Activated T-cell treated with anti-CD3 and anti-CD28 coated beads, Interleukin-2, amount 50 U/mL, for 48 hours (primary cell): ENCODE results near the gene LRRN3.
"Not testable (repeated sequence)": the region's sequence is repeated elsewhere in the genome, so short reads cannot be mapped to it uniquely, and the experiment has no call there.

Source experiments
- DNase-seq, 2 experiments: peaks; one replicate each; pipeline ENCODE4 v3.0.0-alpha.2; 2020

The LRRN3 gene

DNA sequence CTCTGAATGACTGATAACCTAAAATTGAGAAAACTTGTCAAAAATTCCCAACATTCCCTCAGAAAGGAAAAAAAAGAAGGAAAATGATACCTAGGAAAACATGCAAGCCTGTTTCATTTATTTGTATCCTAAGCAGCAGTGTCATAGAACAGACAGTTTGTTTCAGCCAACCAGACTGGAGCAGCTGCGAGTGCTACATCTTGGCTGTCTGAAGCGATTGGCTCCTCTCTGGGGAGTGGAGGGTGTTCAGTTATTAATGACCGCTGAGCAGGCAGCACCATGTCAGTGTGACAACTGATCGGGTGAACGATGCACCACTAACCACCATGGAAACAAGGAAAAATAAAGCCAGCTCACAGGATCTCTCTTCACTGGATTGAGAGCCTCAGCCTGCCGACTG lies at the start of gene LRRN3:
TSS of gene LRRN3 (plus strand) at position 282 of the 400 bp plus-strand sequence. CDS start 31,646 bp downstream, outside the sequence.
- peak; percentile 48 to 51 for DNase-seq

DNA sequence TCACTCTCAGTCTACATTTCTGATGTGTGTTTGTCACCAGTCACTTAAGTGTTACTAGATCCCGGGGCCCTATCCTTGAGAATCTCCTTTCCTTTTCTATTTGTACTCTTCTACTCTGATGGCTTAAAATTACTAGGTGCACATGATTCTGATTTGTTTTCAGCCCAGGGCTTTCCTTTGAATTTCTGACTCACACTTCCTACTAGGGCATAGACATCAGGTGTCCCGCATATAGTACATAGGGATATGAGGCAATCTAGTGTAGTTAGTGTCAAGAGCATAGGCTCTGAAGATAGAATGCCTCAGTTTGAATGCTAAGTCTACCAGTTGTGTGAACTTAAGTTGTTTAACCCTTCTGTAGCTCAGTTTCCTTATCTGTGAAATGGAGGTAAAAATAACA lies 49.4 kb upstream of the LRRN3 start:
- DNase-seq = no peak

DNA sequence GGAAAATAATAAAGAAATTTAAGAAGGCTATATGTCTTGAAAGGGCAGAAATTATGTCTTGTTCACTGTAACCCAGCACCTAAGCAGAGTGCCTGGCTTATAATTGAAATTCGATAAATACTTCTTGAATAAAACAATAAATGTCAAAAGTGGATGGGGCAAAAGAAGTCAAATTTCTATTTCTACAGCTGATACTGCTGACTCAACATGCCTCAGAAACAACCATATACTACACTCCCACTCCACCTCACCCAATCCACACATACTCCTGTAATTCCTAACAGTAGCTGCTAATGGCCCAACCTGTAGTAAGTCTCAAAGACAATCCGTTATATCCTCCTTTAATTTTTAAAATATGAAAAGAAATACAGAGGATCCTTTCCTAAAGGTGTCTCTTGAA lies 48.1 kb upstream of the LRRN3 start:
- no peak for DNase-seq

DNA sequence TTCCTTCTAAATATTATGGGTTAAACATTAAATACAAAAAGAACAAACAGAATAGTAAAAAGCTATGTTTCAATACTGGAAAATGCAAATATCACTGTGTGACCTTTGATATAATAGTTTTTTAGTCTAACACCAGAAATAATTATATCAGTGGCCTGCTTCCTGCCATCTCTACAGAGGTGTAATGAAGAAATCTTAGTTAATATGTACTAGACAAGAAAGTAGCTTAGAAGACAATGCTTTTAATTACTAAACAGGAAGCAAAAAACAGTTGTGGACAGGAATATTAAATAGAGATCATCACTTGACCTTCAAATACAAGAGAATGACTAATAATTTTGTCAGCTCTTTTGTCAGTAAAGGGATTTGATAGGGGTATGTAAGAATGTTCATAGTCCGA lies 47.4 kb upstream of the LRRN3 start:
- DNase-seq = no peak

DNA sequence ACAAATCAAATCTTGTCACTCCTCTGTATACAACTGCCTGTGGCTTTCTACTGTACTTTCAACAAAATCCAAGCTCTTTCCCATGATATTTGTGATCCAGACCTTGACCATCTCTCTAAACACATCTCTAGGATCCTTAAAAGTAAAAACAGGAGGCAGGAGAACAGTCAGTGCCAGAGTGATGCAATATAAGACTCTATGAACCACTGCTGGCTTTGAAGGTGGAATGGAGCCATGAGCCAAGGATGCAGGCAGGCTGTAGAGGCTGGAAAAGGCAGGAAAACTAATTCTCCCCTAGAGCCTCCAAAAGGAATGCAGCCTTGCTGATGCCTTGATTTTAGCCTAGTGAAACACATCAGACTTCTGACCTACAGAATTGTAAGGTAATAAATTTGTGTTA lies 45.5 kb upstream of the LRRN3 start:
- no peak for DNase-seq

DNA sequence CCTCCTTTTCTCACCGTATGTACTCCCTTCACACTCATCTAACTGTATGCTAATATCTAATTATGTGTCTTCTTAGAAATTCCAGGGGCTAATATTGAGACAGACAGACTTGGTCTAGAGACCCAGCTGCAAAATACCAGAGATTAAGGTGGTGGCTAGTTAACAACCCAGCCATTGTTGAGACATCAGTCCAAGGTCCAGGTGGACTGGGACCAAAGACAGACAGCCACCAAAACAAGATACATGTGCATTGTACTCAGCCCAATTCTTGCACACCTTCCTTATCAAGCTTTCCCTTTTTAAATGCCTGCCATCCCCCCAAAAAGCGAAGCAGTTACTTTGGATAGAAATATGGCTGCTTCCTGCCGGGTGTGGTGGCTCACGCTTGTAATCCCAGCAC lies 43.3 kb upstream of the LRRN3 start:
- no peak for DNase-seq

DNA sequence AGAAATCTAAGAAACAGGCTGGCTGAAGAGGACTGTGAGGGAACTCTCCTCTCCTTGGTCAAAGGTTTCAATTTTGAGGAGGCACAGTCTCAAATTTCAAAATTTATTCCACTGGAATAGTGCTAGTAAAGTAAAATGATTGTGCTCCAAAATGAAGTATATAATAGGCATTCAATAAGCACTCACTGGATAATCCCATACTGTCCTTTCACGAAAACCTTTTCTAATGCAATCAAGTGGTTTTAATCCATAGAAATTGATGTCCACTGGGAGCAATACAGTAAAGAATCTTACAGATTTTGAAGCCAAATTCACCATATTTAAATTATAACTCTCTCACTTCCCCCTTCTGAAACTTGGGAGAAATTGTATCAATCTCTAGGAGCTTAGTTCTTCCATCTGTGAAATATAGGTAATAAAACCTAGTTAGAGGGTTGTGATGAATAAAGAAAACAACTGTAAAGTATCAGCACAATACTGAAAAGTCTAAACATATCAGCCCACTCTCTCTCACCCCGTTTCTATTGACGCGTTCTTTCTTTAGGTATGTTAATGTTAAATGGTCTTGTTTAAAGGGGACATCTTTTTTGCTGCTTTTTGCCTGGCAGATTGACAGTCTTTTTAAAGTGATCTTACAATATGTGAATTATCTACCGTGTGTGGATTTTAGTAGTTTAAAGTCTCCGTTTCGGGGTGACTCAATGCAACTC lies 40.8 kb upstream of the LRRN3 start:
- DNase-seq = no peak

DNA sequence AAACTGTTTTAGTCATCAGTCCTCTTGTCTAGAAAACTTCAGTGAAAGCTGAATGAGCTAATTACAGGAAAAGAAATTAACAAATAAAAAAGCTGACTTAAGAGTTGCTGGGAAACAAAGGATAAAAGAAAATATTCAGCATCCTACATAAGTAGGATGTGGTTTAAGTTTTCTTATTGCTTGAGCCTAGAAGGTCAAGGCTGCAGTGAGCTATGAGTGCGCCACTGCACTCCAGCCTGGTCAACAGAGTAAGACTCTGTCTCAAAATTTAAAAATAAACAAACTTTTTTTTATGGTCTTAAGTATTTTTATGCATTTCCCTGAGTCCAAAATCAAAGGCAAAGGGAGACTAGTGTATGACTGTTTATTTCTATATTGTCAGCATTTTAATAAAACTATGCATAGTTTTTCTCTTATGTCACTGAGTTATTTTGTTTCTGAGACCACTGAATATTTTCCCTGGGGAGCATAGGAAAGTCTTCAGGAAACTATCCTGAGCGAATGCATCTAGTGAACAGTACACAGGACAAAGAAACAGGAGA lies 40.0 kb upstream of the LRRN3 start:
- no peak for DNase-seq

DNA sequence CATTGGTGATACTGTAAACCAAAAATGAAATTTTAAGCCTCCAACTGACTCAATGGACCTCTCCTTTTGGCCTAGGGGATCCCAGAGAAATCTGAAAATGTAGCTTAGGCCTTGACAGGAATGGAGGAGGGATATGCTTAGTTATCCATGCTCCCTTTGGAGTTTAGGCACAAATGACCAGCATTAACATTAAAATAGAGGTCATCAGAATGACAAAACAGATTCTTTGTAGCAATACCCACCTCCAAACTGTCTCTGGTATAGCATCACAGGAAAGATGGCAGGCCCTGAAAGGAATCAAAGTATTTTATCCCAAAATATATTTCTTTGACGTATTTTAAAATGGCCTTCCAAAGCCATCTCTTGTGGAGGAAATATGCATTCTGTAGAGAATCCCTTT lies 39.1 kb upstream of the LRRN3 start:
- DNase-seq = no peak

DNA sequence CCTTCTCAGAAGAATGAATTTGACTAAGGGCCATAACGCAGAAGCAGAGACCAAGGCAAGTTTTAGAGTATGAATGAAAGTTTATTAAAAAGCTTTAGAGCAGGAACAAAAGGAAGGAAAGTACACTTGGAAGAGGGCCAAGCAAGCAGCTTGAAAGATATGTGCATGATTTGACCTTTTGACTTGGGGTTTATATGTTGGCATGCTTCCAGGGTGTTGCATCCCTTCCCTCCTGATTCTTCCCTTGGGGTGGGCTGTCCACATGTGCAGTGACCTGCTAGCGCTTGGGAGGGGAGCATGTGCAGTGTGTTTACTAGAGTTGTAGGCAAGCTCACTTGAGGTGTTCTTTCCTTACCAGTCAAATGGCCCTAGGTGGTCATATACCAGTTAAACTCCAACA lies 37.9 kb upstream of the LRRN3 start:
- DNase-seq = no peak

DNA sequence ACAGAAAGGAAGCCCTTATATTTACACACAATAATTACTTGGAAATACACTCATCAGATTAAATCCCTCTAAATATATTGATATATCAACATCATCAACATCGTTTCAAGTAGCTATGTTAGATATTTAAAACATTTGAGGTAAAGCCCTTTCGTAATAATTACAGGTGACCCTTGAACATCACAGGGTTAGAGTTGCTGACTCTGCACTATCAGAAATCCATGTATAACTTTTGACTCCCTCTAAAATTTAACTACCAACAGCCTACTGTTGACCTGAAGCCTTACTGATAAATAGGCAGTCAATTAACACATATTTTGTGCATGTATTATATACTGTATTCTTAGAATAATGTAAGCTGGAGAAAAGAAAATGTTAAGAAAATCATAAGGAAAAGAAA lies 34.6 kb upstream of the LRRN3 start:
- no peak for DNase-seq

DNA sequence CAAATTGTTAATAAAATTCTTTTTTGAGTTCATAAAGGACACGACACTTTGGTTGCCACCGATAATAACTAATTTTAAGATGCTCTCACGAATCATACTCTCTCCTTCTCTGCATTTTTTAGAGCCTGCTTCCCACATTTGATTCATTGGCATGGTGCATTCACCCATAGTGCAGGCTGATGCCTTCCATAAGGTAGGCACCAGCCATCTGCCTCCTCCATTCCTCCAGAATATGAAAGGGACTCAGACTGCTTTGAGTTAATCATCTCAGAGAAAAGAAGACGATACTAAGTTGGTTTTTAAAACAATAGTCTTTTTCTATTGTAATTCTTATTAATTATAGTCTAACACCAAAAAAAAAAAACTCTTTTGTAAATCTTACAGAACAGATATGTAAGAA lies 33.9 kb upstream of the LRRN3 start:
- no peak for DNase-seq

DNA sequence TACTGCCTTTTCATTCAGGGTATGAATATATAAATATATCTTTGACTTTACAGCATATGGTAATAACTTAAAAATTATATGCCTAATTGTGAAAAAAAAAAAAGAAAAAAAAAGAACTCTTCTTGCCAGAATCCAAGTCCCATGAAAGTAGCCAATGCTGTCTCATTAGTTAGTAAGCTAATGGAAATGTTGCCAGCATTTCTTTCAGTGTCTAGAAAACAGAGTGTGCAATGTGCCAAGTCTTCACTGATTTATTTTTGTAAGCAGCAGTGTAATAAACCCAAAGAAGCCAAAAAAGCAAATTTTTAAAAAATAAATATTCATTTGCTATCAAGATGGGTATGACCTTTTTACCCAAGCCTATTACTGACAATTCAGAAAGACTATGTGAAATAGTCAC lies 31.1 kb upstream of the LRRN3 start:
- no peak for DNase-seq

DNA sequence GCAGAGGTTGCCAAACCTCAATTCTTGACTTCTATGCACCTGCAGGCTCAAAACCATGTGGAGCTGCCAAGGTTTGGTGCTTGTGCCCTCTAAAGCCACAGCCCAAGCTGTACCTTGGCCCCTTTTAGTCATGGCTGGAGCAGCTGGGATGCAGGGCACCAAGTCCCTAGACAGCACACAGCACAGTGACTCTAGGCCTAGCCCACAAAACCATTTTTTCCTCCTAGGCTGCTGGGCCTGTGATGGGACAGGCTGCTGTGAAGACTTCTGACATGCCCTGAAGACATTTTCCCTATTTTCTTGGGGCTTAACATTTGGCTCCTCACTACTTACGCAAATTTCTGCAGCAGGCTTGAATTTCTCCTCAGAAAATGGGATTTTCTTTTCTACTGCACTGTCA lies 27.8 kb upstream of the LRRN3 start:
- DNase-seq = no peak

DNA sequence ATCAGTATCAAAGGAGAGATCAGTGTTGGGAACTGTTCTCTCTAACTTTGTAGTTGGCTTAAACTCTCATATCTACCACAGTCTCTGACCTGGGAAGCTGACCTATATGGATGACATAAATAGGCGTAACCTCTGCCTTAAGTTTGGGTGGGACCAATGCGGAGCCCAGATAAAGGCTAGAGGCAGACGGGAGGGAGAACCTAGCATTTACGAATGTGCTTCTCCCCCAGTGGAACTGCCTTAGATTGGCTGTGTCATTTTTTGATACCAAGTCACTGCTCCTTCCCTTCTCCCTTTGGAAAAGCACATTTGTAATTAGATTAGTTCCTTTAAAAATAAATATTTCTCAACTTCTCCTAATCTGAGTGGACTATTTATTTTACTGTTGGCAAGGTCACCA lies 23.7 kb upstream of the LRRN3 start:
- DNase-seq = no peak

DNA sequence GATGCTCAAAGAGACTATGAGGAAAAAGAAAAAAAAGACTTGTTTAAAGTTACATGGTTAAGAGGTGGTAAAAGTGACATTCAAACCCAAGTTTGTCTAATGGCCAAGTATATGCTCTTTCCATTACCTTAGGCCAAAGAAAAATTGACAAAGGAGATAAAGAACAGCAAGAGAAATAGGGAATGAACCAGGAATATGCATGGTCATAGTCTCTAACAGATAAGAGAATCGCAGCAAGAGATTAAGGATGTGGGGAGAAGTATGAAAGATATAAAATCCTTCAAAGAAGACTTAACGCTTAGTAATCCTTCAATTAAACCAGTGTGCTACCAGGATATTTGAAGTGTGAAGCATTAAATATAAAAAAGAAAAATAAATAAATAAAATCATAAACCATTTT lies 23.2 kb upstream of the LRRN3 start:
- no peak for DNase-seq

DNA sequence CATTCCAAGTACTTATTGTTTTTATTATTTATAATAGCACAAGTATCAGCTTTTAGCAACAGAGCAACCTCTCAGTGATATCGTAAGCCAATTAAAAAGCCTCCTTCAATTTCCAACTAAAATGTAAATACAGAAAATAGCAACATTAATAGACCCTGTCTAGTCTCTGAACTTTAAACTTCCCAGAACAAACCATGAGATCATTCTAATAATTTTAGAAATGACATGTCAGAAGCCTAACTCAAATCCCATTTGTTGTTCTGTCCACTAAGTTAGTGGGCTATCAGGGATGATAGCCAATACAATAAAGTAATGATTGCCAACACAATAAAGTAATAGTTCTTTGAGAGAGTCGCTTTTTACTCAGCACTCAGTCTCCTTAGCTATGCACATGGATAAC lies 22.3 kb upstream of the LRRN3 start:
- DNase-seq = no peak

DNA sequence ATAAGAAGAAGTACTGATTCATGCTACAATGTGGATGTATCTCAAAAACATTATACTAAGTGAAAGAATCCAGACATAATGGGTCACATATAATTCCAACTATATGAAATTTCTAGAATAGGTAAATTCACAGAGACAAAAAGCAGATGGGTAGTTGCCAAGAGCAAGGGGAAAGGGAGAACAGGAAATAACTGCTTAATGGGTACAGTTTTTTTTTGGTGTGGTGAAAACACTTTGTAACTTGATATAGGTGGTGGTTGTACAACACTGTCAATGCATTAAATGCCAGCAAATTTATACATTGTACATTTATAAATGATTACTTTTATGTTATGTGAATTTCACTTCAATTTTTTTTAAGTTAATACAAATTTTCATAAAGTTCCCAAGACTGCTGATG lies 19.4 kb upstream of the LRRN3 start:
- DNase-seq = no peak

DNA sequence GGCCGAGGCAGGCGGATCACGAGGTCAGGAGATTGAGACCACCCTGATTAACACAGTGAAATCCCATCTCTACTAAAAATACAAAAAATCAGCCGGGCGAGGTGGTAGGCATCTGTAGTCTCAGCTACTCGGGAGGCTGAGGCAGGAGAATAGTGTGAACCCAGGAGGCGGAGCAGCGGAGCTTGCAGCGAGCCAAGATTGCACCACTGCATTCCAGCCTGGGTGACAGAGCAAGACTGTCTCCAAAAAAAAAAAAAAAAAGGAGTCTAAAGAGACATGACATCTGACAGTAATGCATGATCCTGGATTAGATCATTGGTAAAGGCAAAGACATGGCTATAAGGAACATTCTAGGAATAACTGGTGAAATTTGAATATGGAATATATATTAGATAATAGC lies 18.3 kb upstream of the LRRN3 start:
- DNase-seq = not testable (repeated sequence)

DNA sequence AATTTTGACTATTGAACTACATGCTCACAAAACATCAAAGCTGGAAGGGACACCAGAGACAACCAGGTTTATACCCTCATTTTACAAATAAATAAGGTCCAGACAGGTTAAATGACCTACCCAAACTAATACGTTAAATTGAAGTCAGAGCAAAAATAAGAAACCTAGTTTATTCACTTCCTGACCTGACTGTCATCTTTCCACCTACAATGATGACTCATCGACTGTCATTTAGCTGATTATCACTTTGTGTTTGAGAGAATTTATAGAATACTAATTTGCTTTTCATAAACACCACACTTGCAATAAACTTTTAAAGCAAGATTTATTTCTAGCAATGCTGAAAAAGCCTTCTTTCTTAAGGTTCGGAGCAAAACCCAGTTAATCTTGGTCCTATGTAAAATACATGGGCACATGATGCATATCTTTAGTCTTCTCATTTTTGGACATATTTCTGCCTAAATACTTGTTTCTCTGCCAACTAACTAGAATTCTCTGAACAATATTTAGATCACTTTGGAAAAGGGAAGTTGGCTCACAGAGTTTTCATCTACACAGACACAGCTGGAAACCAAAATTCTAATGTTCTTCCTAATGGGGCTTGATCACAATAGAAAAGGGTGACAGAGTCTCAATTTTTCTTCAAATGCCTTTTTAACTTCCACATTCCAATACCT lies 16.7 kb upstream of the LRRN3 start:
- no peak for DNase-seq

DNA sequence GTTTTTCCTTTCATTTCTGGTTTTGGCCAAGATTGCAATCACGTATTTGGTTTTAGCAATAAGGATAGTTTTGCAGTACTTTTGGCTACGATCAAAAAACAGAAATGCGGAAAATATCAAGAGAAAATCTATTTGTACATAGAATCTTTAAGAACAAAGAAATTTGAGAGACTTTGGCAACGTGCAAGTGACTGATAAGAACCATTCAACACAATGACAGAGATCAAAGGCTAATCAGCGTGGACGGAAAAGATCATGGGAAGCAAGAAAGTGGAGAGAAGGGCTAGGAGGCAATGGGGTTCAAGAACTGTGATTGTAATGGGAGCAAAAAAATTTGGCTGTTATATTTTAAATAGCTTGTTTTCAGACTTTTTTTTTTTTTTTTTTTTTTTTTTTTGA lies 16.2 kb upstream of the LRRN3 start:
- DNase-seq = no peak

DNA sequence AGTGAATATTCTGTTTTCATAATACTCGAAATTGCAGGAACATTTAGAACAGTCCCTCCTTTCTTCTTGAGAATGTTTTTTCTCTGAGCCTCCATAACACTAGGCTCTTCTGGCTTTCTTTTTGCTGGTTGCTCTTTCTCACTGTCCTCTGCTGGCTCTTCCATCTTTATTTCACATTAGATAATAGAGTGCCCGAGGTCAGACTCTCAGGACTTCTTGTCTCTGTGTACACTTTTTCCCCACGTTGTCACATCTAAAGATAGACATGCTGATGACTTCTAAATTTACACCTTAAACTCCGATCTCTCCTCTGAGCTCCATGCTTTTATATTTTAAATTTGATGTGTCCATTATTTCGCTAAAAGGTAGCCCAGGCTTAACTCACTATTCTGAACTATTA lies 15.4 kb upstream of the LRRN3 start:
- no peak for DNase-seq

DNA sequence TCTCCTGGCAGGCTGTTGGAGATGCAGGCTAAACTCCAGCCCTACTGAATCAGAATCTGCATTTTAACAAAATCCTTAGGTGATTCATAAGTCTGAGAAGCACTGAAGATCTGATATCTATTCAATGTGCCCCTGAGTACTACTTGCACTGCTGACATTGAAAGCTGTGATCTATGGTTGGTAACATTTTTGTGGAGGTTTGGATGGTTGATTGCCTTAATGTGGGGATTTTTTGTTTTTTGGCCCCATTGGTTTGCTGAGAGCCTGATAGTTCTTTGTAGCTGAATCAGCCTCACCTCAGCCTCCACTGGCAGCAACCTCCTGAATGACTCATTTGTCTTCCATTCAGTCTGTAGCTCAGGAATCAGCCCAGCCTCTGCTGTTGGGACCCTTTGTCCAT lies 14.7 kb upstream of the LRRN3 start:
- DNase-seq = peak; percentile 48 to 58

DNA sequence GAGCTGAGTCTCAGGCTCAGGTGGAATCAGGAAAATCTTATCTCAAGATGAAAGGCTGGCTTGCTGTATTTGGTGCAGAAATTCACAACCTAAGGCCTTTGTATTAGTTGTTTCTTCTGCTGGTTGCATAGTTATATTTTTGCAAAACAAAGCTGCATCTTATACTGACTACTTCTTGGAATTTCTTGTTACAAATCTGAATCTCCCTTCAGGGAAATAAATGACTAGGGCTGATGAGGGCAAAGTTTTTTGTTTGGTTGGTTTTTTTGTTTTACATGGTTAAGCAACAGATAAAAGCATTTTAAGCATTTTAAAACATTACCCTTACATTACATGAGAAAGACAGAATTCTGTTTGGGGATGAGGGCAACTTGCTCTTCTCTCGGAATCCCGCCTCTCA lies 13.9 kb upstream of the LRRN3 start:
- no peak for DNase-seq
